Omental fat pad (tissue), 4 donors: ENCODE results near the gene PMEL. TPM values are rescaled to one million over a fixed set of nuclear protein-coding genes. Genes with fewer than 3 reads are reported as not detected.

Experiments
- ATAC-seq: fragments of 150-250 bp; one replicate; pipeline ENCODE4 v1.9.1; 2016; ENCODE audit warnings: mild to moderate bottlenecking, moderate library complexity; ENCODE audit not compliant: low FRiP score
- DNase-seq: peaks from one replicate; pipeline ENCODE4 v3.0.0-alpha.2; 2019; ENCODE audit warnings: low spot score
- total RNA-seq, 4 donors: library from RNA; depleted of rRNA; stranded (reverse); fragments of >200 nt; gene quantifications; one replicate each; pipeline ENCODE4 v1.1.0, GENCODE V29; 2016
- TF ChIP-seq, protein P1 (sequence below), 3 donors: fragments of 450-650 bp; IDR thresholded peaks; one replicate each; pipeline ENCODE4 v1.5.1; 2016 to 2017; ENCODE audit warnings: antibody characterized with exemption in 3 of 3, mild to moderate bottlenecking in 3 of 3, moderate library complexity in 2 of 3

The PMEL gene
- total RNA-seq, 4 donors from 2014 or later: 0.65 to 5.2 (median 1.2) TPM

DNA sequence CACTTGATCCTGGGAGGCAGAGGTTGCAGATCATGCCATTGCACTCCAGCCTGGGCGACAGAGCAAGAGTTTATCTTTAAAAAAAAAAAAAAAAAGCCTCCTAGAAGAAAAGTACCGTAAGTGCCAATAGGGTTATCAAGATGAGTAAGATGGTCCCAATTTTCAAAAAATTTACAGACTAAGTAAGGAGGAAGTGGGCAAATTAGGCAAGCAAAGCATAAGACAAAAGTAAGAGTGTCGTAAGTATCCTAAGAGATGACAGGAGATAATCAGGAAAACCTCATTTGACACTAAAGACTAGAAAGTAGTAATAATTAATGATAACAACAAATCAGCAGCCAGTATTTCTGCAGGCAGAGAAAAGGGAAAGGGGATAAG lies 50.4 kb downstream of the PMEL start:
- no peak for ATAC-seq

DNA sequence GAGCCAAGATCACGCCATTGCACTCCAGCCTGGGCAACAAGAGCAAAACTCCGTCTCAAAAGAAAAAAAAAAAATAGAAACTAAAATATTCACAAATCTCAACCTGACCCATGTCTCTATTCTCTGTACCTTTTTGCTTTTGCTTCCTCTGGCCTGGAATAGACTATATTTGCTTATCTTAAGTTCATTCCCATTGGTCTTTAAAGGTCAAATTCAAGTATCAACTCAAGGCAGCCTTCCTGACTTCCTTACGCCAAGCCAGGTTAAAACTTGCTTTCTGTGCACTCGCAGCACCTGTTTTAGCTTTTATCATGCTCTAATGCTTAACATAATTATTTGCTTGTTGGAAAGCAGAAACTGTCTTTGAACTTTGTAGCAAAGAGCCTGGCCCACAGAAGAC lies 52.9 kb downstream of the PMEL start:
- DNase-seq (no peak), ATAC-seq (no peak)
- TF ChIP-seq, protein P1, sequence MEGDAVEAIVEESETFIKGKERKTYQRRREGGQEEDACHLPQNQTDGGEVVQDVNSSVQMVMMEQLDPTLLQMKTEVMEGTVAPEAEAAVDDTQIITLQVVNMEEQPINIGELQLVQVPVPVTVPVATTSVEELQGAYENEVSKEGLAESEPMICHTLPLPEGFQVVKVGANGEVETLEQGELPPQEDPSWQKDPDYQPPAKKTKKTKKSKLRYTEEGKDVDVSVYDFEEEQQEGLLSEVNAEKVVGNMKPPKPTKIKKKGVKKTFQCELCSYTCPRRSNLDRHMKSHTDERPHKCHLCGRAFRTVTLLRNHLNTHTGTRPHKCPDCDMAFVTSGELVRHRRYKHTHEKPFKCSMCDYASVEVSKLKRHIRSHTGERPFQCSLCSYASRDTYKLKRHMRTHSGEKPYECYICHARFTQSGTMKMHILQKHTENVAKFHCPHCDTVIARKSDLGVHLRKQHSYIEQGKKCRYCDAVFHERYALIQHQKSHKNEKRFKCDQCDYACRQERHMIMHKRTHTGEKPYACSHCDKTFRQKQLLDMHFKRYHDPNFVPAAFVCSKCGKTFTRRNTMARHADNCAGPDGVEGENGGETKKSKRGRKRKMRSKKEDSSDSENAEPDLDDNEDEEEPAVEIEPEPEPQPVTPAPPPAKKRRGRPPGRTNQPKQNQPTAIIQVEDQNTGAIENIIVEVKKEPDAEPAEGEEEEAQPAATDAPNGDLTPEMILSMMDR (IDR thresholded peaks at IDR 0.05): no peak

More for the DNA sequence above, 50.4 kb downstream of the PMEL start:
- no peak for DNase-seq
- TF ChIP-seq, protein P1 (IDR thresholded peaks at IDR 0.05): no peak

DNA sequence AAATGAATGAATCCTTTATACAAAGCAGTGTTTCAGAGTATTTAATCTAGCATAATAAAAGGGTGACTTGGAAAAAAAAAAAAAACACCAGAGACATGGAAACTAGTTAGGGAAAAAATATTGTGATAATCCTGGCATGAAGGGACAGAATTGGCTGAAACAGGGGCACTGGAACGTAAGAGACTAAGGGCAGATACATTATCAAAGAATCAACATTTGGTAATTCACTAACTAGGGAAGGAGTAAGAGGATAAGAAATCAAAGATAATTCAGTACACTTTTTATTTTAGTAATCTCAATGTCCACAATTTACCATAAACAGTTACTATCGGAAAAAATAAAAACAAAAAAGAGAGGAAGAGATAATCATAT lies 56.3 kb downstream of the PMEL start:
- no peak for ATAC-seq
- DNase-seq: no peak
- TF ChIP-seq, protein P1 (IDR thresholded peaks at IDR 0.05): no peak

DNA sequence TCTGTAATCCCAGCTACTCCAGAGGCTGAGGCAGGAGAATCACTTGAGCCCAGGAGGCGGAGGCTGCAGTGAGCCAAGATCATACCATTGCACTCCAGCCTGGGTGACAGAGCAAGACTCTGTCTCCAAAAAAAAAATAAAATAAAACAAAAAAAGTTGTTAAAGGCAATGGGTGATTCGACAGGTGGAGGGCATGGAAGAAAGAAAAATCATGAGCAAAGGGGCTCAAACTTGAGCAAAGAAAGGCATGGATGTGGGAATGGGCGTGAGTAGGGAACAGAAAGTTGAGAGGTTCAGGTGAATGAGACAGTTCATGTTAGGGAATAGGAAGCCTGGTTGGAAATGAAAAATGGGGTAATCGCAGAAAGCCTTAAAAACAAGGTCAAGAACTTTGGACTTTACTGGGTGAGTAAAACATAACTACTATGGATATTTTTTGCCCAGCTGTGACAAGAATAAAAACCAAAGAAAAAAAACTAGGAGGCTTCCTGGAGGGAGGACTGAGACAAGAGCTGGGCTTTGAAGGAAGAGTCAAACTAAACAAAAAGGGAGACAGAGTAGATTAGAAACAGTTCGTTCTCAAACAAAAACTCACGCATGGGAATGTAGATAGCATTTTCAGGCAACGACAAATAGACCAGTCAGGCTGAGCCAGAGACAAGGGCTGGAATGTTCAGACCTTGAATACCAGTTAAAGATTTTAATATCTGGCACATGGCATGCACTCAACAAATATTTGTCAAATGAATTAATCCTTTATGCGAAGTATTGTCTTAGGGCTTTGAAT lies 56.9 kb downstream of the PMEL start:
- ATAC-seq (no peak), DNase-seq (no peak)
- TF ChIP-seq, protein P1 (IDR thresholded peaks at IDR 0.05): no peak

DNA sequence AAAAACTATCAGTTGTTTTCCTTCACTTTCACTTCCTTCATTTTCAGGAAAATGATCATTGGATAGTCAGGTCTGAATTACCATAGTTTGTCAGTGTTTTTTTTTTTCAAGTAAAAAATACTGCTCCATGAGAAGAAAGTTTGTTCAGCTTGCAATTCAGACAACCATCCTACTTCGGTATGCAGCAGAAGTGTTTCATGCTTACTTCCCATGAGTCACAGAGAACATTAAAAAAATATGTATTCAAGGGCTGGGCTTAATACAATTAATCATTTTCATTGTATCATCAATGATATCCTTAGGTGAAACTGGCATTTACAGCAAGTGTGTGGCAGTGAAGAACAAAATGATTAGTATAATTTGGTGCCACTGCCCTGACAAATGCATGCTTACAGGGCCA lies 59.8 kb downstream of the PMEL start:
- DNase-seq: no peak
- no peak for ATAC-seq
- TF ChIP-seq, protein P1 (IDR thresholded peaks at IDR 0.05): no peak

Other genes starting within 250 kb of the PMEL start
- gene BLOC1S1, start 250.0 kb downstream of the PMEL start, total RNA-seq: 100 to 1,000 TPM; 168 to 247 (median 213) TPM
- 100 to 1,000 TPM in 2 of 4 donors, 10 to 100 TPM in 2; 77.4 to 119 (median 100) TPM for gene RDH5, start 245.6 kb downstream of the PMEL start, total RNA-seq
- 1,000 to 10,000 TPM in 2 of 4 donors, 100 to 1,000 TPM in 2; 736 to 1,401 (median 892) TPM for gene CD63, start 237.0 kb downstream of the PMEL start, total RNA-seq
- 1 to 10 TPM; 1.9 to 5.4 (median 2.5) TPM for gene GDF11, start 222.9 kb downstream of the PMEL start, total RNA-seq
- 10 to 100 TPM; 43.8 to 62.7 (median 52.5) TPM for gene SARNP, start 148.3 kb downstream of the PMEL start, total RNA-seq
- gene ORMDL2, start 148.0 kb downstream of the PMEL start, total RNA-seq: 10 to 100 TPM; 24.6 to 34.2 (median 28.6) TPM
- gene DNAJC14, start 136.5 kb downstream of the PMEL start, total RNA-seq: 10 to 100 TPM; 37.2 to 46.7 (median 42.3) TPM
- 100 to 1,000 TPM in 3 of 4 donors, 10 to 100 TPM in 1; 35.0 to 616 (median 308) TPM for gene MMP19, start 123.1 kb downstream of the PMEL start, total RNA-seq
- gene PYM1, start 38.1 kb downstream of the PMEL start, total RNA-seq: 10 to 100 TPM; 28.2 to 37.6 (median 29.8) TPM
- 10 to 100 TPM; 26.0 to 57.0 (median 37.9) TPM for gene DGKA, start 34.9 kb downstream of the PMEL start, total RNA-seq
- 10 to 100 TPM in 3 of 4 donors, 1 to 10 TPM in 1; 9.7 to 23.7 (median 17.5) TPM for gene CDK2, start 788 bp upstream of the PMEL start, total RNA-seq
- 10 to 100 TPM; 46.2 to 71.5 (median 64.8) TPM for gene RAB5B, start 8.0 kb upstream of the PMEL start, total RNA-seq
- 10 to 100 TPM; 14.5 to 43.0 (median 22.9) TPM for gene SUOX, start 31.2 kb upstream of the PMEL start, total RNA-seq
- 10 to 100 TPM in 1 of 4 donors, 1 to 10 TPM in 3; 4.4 to 10.3 (median 6.6) TPM for gene IKZF4, start 55.0 kb upstream of the PMEL start, total RNA-seq
- 1,000 to 10,000 TPM in 2 of 4 donors, 100 to 1,000 TPM in 2; 482 to 1,592 (median 1,024) TPM for gene RPS26, start 75.9 kb upstream of the PMEL start, total RNA-seq
- gene ERBB3, start 114.1 kb upstream of the PMEL start, total RNA-seq: 1 to 10 TPM; 2.9 to 8.3 (median 7.6) TPM
- gene PA2G4, start 138.5 kb upstream of the PMEL start, total RNA-seq: 100 to 1,000 TPM in 3 of 4 donors, 10 to 100 TPM in 1; 90.2 to 232 (median 119) TPM
- 1,000 to 10,000 TPM; 2,553 to 3,094 (median 2,929) TPM for gene RPL41, start 150.6 kb upstream of the PMEL start, total RNA-seq
- 1 to 10 TPM; 3.5 to 5.5 (median 4.9) TPM for gene ZC3H10, start 152.2 kb upstream of the PMEL start, total RNA-seq
- gene ESYT1, start 162.2 kb upstream of the PMEL start, total RNA-seq: 100 to 1,000 TPM; 129 to 447 (median 345) TPM
- gene MYL6B, start 186.5 kb upstream of the PMEL start, total RNA-seq: 10 to 100 TPM; 25.8 to 42.4 (median 31.8) TPM
- gene MYL6, start 192.3 kb upstream of the PMEL start, total RNA-seq: 1,000 to 10,000 TPM; 2,379 to 4,265 (median 3,293) TPM
- 100 to 1,000 TPM in 1 of 4 donors, 10 to 100 TPM in 3; 65.5 to 101 (median 82.1) TPM for gene SMARCC2, start 223.4 kb upstream of the PMEL start, total RNA-seq